T-helper 2 cell (primary cell): ENCODE data around the gene ATP6V1C2.

Experiments
- DNase-seq, 5 experiments: peaks; one replicate each; pipeline versions ENCODE4 v3.0.0 to v3.0.0-alpha.2; 2012 to 2022
- total RNA-seq, 2 donors: gene quantifications; one replicate each; lab custom pipeline; 2026; lab: John Stamatoyannopoulos, UW

The ATP6V1C2 gene
- 0 to 0.07 reads per million in 2 donors for total RNA-seq

GRCh38 chr2:10721396-10722251, at the start of gene ATP6V1C2:
Gene ATP6V1C2, plus strand, starts transcription at chr2:10721630. Its CDS starts 1,220 bp downstream, at chr2:10722850.
- DNase-seq, result no peak

DNA sequence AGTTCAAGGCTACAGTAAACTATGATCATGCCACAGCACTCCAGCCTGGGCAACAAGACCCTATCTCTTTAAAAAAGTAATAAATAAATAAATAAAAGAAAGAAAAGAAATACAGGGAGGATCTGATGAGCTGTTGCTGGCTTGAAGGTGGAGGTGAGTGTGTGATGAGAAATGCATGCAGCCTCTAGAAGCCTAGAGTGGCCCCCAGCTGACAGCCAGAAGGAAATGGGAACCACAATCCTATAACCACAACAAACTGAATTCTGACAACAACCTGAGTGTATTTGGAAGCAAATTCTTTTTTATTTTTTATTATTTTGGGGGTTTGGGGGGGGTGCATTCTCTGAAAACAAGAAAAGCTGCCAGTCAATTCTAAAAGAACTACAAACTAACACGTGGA, 46.3 kb upstream of the ATP6V1C2 start:
- peak in 1 of 5 experiments; percentile 46 for DNase-seq

GRCh38 chr2:10678225-10678624, 43.2 kb upstream of the ATP6V1C2 start:
- DNase-seq, result no peak

GRCh38 chr2:10680214-10680613, 41.2 kb upstream of the ATP6V1C2 start:
- no peak for DNase-seq

- DNase-seq, result no peak
Observed at GRCh38 chr2:10680957-10681356, 40.5 kb upstream of the ATP6V1C2 start.

DNA sequence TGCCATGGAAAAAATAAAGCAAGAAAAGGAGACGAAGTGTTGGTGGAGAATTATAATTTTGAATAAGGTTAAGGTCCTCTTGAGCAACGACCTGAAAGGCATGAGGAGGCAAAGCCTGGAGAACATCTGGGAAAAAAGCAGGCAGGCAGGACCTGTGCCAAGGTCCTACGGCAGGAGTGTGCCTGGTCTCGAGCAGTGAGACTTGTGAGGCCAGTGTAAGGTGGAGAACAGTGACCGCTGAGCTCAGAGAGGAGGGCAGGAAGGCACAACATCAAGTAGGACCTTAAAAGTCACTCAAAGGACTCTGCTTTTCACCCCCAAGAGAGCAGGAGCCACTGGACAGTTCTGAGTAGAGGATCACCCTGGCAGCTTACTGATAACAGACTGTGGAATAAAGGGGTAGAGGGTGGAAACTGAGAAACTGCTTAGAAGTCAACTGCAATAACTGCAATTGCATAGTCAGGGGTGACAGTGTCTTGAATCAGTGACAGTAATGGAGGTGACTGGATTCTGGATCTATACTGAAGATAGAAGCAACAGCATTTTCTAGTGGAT, 35.2 kb upstream of the ATP6V1C2 start:
- no peak for DNase-seq

DNA sequence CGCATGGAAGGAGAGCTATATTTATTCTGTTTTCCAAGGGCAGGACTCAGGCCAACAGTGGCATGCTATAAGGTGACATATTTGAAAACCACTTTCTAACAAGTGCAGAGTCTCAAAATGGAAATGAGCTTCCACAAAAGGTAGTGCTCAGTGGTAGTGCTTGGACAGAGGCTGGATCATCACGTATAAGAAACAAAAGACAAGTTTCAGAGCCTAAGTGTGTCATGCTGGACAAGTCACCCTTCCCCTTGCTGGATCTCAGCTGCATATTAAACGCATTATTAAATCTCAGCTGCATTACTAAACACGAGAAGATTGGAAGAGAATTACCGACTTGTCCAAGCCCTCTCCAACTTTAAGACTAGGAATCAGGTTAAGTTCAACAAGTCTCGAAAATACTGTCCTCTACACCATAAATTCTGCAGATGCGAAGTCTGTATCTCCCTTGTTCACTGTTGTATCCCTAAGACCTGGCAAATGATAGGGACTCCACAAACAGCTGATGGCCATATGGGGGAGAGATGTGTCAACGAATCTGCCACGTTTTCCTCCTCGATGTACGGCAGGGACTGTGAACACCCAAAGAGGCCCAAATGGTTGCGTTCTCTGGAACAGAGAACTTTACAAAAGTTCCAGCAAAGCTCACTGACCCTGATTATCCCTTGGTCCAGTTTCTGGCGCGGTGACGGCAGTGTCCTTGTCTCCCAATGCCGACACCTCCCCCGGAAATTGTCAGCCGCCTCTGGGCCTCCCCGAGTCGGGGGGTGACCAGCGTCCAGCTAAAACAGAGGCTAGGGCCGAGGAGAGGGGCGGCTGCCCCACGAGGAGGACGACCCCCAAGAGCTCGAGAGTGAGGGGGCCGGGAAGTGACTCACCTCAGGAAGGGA, 32.3 kb upstream of the ATP6V1C2 start:
- peak in 1 of 5 experiments; percentile 15 for DNase-seq

GRCh38 chr2:10691521-10691920, 29.9 kb upstream of the ATP6V1C2 start:
- no peak for DNase-seq

DNA sequence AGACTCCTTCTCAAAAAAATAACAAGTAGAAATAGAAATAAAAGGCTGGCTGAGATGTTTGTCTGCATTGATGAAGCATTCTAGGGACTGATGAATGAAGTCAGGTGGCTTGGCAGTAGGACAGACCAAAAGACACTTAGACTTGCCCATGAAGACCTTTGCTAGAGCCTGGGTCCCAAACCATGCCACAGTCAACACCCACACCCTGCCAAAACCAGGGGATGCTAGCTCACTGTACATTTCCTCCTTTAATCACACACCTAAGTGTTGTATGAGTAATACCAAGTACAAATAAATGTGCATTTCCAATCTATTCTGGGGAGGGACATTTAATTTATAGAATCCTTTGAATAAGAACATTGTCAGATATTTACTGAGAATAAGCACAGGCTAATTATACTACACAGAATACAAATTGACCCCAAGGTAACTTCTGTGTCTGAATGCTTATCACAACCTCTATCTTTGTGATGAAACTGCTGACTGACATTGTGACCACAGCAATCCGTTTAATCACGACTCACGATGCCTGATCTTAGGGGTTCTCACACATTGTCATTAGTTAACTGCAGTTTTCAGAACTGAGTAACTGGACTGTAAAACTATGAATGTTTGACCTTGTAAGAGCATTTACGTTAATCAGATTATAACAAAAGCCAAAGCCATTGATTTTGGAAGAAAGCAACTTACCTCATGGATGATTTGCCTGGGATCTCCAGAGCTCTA, 21.2 kb upstream of the ATP6V1C2 start:
- peak in 1 of 5 experiments; percentile 55 for DNase-seq

DNA sequence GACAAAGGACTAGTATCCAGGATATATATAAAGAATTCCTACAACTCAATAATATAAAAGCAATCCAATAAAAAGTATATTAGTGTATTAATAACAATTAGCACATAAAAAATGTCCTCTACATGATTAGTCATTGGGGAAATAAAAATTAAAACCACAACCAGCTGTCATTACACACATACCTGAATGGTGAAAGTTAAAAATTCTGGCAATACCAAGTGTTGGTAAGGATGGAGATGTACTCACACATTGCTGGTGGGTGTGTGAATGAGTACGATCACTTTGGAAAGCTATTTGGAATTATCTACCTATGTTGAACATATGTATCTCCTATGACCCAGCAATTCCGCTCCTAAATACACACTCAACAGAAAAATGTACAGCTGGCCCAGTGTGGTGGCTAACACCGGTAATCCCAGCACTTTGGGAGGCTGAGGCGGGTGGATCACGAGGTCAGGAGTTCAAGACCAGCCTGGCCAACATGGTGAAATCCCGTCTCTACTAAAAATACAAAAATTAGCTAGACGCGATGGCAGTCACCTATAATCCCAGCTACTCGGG, 17.3 kb upstream of the ATP6V1C2 start:
- no peak for DNase-seq

DNA sequence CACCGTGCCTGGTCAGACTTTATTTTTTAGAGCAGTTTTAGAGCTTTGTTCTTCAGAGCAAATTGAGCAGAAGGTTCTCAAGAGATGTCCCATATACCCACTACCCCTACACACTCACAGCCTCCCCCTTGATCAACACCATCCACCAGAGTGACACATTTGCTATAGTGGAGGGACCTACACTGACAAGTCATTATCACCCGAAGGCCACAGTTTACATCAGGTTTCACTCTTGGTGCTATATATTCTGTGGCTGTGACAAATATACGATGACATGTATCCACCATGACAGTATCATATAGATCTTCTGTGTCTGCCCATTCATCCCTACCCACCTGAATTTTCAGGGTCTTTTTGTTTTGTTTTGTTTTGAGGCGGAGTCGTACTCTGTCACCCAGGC, 15.4 kb upstream of the ATP6V1C2 start:
- no peak for DNase-seq

DNA sequence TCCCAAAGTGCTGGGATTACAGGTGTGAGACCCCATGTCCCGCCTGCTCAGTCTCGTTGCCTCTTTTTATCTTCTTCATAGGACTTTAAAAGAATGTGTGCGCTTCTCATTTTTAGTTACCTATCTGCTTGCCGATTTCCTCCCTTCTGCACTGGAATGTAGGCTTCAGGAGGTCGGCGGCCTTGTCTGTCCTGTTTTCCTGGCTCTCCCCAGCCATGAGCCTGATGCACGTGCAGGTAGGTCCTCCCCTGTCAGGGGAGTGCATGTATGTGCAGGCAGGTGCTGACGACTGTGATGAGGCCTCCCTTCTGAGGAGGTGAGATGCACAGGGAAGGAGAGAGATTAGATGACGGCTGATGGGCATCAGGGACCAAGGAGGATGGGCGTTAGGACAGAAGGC, 13.6 kb upstream of the ATP6V1C2 start:
- DNase-seq, result no peak

DNA sequence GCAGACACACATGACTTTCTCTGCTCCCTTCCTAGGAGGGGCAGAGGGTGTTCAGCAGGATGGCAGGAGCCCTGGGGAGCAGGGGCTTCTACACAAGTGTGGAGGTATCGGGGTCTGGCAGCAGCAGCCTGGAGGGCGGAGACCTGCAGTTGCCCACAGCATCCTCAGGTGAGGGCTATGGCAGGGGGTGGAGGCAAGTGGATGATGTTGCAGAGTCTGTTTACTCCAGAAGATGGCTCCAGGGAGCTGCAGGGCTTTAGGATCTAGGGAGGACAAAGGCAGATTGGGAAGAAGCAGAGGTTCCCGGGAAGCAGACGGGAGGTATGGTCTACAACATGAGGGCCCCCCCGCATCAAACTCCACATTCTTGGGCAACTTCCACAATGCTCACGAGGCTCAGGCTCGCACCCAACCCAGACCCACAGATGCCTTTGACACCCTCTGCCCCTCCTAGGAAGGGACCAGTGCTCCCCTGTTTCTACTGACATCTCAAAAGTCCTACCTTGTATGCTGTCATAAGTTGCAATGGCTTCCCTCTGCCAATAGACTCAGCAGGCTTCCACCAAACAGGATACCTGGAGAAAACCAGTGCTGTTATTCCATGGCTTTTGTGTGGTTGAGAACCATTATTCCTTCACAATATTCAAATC, 12.0 kb upstream of the ATP6V1C2 start:
- DNase-seq, result no peak

DNA sequence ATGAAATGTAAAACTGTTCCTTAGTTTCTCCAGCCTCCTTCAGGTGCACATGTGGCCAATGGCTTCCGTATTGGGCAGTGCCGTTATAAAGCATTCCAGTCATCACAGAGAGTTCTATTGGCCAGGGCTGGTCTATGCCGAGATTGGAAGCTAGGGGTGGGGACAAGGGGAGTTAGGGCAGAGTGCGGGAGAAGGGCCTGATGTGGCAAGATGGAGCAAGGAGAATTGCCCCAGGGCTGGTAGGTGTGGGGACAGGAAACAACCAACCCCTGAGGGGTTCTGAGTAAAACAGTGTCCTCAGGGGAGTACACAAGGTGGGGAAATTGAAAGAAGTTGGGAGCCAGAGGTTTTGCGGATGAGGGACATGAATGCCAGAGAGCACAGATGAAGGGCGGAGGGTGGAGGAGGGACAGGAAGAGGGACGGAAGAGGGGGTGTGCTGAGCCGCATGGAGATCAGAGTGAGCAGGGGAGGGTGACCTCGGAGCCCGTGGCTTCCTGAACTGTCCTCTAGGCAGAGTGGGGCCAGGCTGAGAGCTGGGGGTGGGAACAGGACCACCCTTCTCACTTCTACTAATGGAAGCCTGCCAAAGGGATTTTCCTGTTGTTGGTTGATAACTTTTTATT, 9.1 kb upstream of the ATP6V1C2 start:
- peak in 1 of 5 experiments; percentile 14 for DNase-seq

DNA sequence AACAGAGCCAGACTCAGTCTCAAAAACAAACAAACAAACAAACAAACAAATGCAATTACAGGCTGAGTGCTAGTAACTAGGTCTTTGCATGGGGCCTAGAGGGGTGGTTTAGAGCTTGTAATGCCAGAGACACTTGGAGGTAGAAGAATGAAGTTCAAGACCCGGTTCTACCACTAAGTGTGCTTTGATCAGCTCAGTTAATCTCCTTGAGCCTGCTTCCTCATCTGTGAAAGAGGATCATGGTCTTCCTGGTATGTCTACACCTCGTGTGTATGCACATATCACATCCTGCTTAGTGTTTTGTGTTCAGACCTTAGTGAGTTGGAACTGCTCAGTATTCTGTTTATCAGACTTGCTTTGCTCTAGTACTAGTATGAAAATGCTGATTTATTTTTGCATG, 4.8 kb upstream of the ATP6V1C2 start:
- no peak for DNase-seq

GRCh38 chr2:10717628-10718027, 3.8 kb upstream of the ATP6V1C2 start:
- DNase-seq, result no peak

DNA sequence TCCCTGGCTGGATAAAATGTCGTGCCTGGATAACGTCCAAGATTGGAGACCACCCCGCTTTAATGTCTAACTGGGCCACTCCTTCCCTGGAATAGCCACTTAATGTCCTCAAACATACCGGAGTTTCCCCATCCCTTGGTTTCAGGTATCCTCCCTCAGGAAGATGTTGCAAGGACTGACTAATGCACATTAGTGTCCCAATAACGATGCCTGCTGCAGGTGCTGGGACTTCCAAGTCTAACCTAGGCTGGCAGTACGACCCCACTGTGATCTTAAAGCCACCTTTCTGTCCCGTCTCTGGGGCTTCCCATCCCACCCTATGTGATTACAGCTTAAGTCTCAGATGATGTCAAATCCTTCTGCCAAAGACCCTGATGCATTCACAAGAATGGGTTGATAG, 1.1 kb upstream of the ATP6V1C2 start:
- no peak for DNase-seq

DNA sequence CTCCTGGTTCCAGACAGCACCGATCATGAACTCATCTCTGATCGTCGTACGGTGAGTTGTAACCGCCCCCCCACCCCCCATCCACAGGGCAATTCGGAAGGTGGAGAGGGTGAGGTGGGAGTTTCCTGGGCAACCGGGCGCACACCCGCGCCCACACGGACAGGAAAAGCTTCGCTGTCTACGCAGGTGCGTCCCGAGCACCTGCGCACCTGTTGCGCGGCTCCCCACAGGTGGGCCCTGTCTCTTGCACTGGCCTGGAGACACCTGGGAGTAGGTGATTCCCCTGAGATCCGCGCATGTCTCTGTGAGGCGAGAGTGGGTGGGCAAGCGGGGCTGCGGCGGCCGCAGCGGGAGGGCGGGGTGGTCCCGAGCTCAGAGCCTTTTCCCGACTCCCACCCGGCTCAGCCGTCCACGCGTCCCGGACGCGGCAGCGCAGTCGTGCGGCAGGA, 459 bp upstream of the ATP6V1C2 start:
- DNase-seq, result no peak

- no peak for DNase-seq
Observed at GRCh38 chr2:10722252-10722825, 909 bp downstream of the ATP6V1C2 start.

GRCh38 chr2:10732924-10733565, 11.6 kb downstream of the ATP6V1C2 start:
- DNase-seq, result no peak
